ENCODE measurements around the gene WDR36. TPM values are rescaled to one million over a fixed set of nuclear protein-coding genes. Genes with fewer than 3 reads are reported as not detected.

WDR36 gene
- total and polyA plus RNA-seq, 9 of the 15 experiments (the other 6 are each of a cell fraction or from before 2014, with no cell fraction given): 25.7 to 68.0 (median 41.5) TPM

- TF ChIP-seq ETS1 (conservative IDR thresholded peaks at IDR 0.05; ENCODE audit: control insufficient read depth, low read depth, low read length): no peak
- TF ChIP-seq KDM1A (IDR thresholded peaks at IDR 0.05): 0 out of 4 replicates have a peak, but pooled peaks of 1 of the 2 experiments have one; percentile 30
Observed at GRCh38 chr5:111063709-111064322, 28.3 kb upstream of the WDR36 start (continued).

- H3K79me2 ChIP-seq (ENCODE audit: control insufficient read depth, insufficient read depth, low read length): no peaks in the 10 kb centered on the region
- no peak for FAIRE-seq
- POLR2A ChIA-PET: interaction anchor here (1.2 kb wide), 1 partner anchor 10 kb away, joined by 3 read pairs; no protein-coding TSS in a partner anchor
Observed at GRCh38 chr5:111066261-111066938, 25.7 kb upstream of the WDR36 start.

More at GRCh38 chr5:111066261-111066938, 25.7 kb upstream of the WDR36 start:
- intact Hi-C loops (cut with micrococcal nuclease) (no loop called here), in situ Hi-C loops (cut with MboI) (no loop called here)
- DNase-seq (ENCODE audit: extremely low read depth in 1 of 4, low spot score in 3 of 4) (no peak), ATAC-seq (no peak)
- Histone ChIP-seq H3K9me1 (ENCODE audit: control insufficient read depth, insufficient read depth, low read length) (no peaks in the 10 kb centered on the region), H4K20me1 (replicated peaks; ENCODE audit: control insufficient read depth, insufficient read depth, low read length) (no peaks in the 10 kb centered on the region), H3K4me1 (replicated peaks in 1 of 2; ENCODE audit: control insufficient read depth in 2 of 2, insufficient read depth in 2 of 2, low read length in 2 of 2) (0 out of 5 replicates have a peak, but pooled peaks cover 0 to 3% of the 10 kb centered on the region in 2 experiments), H3K36me3 (ENCODE audit: control insufficient read depth, insufficient read depth, low read length) (no peaks in the 10 kb centered on the region), H3K27me3 (ENCODE audit: control insufficient read depth in 2 of 2, insufficient read depth in 2 of 2, low read length in 2 of 2) (peaks cover 10 to 11% of the 10 kb centered on the region in 2 experiments; a peak in 4 of 5 replicates), H3K9ac (ENCODE audit: insufficient read depth in 1 of 2, low read depth in 2 of 2, low read length in 2 of 2) (no peak overlapping the region), H2AFZ (ENCODE audit: low read depth, low read length) (no peak overlapping the region), H3K4me2 (ENCODE audit: insufficient read depth, low read length) (no peak overlapping the region), H3K9me3 (replicated peaks; ENCODE audit: control insufficient read depth, insufficient read depth, low read depth, low read length) (no peaks in the 10 kb centered on the region), H3K4me3 (no peak overlapping the region), H3K27ac (ENCODE audit: extremely low read depth, low read depth, low read length) (no peak overlapping the region)
- no TSS peak for BruUV-seq (replicated peaks)
- CTCF ChIA-PET (ENCODE audit: low intra/inter-chr PET ratio): interaction anchor here (0.5 kb wide), 1 partner anchor 271 kb away, joined by 8 read pairs; no protein-coding TSS in a partner anchor
- 0% methylated on average over 2 of the region's 2 CpGs for WGBS (ENCODE audit: insufficient coverage, low coverage, missing lambda C conversion rate)
- TF ChIP-seq CREM (IDR thresholded peaks at IDR 0.05; ENCODE audit: low read depth) (peak; percentile 66), ZNF551 (CRISPR knock-in tag; IDR thresholded peaks at IDR 0.05) (no peak)
